H1 (cell line): Measurements from ENCODE around the gene BCAM.

Source experiments
- NRF1 ChIP-seq: IDR thresholded peaks from 2 replicates; pipeline ENCODE4 v1.6.1; 2011; ENCODE audit warnings: mild to moderate bottlenecking, low read depth, low read length, improper control_type of control experiment
- SRF ChIP-seq: IDR thresholded peaks from 2 replicates; pipeline ENCODE4 v1.6.1; 2011; ENCODE audit warnings: mild to moderate bottlenecking, low read depth, low read length, moderate library complexity

DNA sequence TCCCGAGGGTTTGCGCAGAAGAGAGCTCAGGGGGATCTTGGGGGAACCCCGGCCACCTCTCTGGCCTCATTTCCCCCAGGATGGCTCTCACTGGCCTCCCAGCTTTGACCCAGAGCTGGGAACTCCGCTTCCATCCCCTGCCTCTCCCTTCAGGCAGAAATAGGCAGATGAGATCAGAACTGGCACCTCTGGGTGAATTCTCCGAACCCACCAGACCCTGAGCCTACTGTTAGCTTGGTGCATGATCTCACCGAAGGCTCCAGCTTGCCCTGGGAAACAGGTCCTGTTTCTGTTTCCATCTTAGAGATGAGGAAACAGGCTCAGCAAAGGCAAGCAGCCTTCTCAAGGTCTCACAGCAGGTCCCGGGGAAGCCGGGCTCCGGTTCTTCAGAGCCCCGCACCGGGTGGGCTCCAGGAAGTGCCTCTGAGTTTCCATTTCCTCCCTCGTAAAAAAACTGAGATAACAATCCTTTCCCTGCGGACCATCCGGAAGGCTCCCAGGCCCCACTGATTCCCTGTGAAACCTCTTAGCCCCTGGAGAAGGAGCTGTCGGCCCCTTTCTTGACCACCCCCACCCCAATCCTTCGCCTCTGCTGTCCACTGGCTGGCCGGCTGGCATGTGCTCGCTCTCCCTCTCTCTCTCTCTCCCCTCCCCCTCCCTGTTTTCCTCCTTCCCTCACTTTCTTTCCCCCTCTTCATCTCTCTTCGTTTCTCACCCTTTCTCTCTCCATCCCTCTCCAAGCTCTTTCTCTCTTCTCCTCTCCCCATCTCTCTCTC lies 39.3 kb downstream of the BCAM start:
- TF ChIP-seq NRF1 = no peak
- TF ChIP-seq SRF = no peak
